Neural progenitor cell (in vitro differentiated cells): Measurements from ENCODE around the gene ZXDC. TPM values are rescaled to one million over a fixed set of nuclear protein-coding genes. Genes with fewer than 3 reads are reported as not detected.
A peak's percentile ranks its signal among the peaks of the same experiment; 100 is the strongest.

Source experiments
- DNase-seq: peaks from one replicate; pipeline ENCODE4 v3.0.0-alpha.2; 2016; ENCODE audit warnings: low spot score
- H2AFZ ChIP-seq: fragments of 200-600 bp; sonication (generic); replicated peaks from 2 replicates; pipeline ENCODE4 v1.6.1; 2016; ENCODE audit warnings: antibody characterized with exemption
- H3F3A ChIP-seq: fragments of 200-600 bp; sonication (generic); 2 replicates; pipeline ENCODE4 v1.6.1; 2016; ENCODE audit warnings: antibody characterized with exemption, low read depth
- H3K27ac ChIP-seq: fragments of 200-600 bp; sonication (generic); 2 replicates; pipeline ENCODE4 v1.5.1; 2016; ENCODE audit warnings: mild to moderate bottlenecking
- H3K27me3 ChIP-seq: fragments of 200-600 bp; sonication (generic); 2 replicates; pipeline ENCODE4 v1.6.1; 2016; ENCODE audit warnings: mild to moderate bottlenecking, moderate library complexity
- H3K36me3 ChIP-seq: fragments of 200-600 bp; sonication (generic); 2 replicates; pipeline ENCODE4 v1.5.1; 2016
- H3K4me1 ChIP-seq: fragments of 200-600 bp; sonication (generic); 2 replicates; pipeline ENCODE4 v1.6.1; 2016; ENCODE audit warnings: mixed run types
- H3K4me2 ChIP-seq: fragments of 200-600 bp; sonication (generic); 2 replicates; pipeline ENCODE4 v1.6.1; 2016
- H3K4me3 ChIP-seq: fragments of 200-600 bp; sonication (generic); 2 replicates; pipeline ENCODE4 v1.5.1; 2016
- H3K79me2 ChIP-seq: fragments of 200-600 bp; sonication (generic); 2 replicates; pipeline ENCODE4 v1.6.1; 2016; ENCODE audit warnings: low read depth
- H3K9ac ChIP-seq: fragments of 200-600 bp; sonication (generic); 2 replicates; pipeline ENCODE4 v1.6.1; 2016
- H3K9me3 ChIP-seq: fragments of 200-600 bp; sonication (generic); 2 replicates; pipeline ENCODE4 v1.5.1; 2016; ENCODE audit warnings: low read depth
- H4K20me1 ChIP-seq: fragments of 200-600 bp; sonication (generic); 2 replicates; pipeline ENCODE4 v1.6.1; 2016; ENCODE audit warnings: low read depth
- H3K27ac Mint-ChIP-seq: 3 replicates; pipeline ENCODE4 v1.8.0; 2021; ENCODE audit warnings: mixed read lengths
- H3K27me3 Mint-ChIP-seq: 2 replicates; pipeline ENCODE4 v1.8.0; 2022; ENCODE audit warnings: low read depth, mild to moderate bottlenecking, inconsistent platforms, moderate library complexity, mixed read lengths; ENCODE audit not compliant: insufficient read depth
- H3K36me3 Mint-ChIP-seq: 3 replicates; pipeline ENCODE4 v1.8.0; 2021; ENCODE audit warnings: mixed read lengths
- H3K4me1 Mint-ChIP-seq: 3 replicates; pipeline ENCODE4 v1.8.0; 2021; ENCODE audit warnings: mixed read lengths
- H3K4me3 Mint-ChIP-seq: 3 replicates; pipeline ENCODE4 v1.8.0; 2021; ENCODE audit warnings: mild to moderate bottlenecking, moderate library complexity, mixed read lengths
- H3K9me3 Mint-ChIP-seq: 3 replicates; pipeline ENCODE4 v1.8.0; 2020; ENCODE audit warnings: mixed read lengths
- CTCF ChIP-seq: fragments of 200-600 bp; sonication (generic); IDR thresholded peaks from 2 replicates; pipeline ENCODE4 v1.5.1; 2017; ENCODE audit warnings: antibody characterized with exemption, mild to moderate bottlenecking
- EZH2 ChIP-seq: fragments of 200-600 bp; sonication (generic); IDR thresholded peaks from 2 replicates; pipeline ENCODE4 v1.6.1; 2017; ENCODE audit warnings: antibody characterized with exemption, mild to moderate bottlenecking, moderate library complexity
- EZH2phosphoT487 ChIP-seq: fragments of 200-600 bp; sonication (generic); IDR thresholded peaks from 2 replicates; pipeline ENCODE4 v1.6.1; 2017; ENCODE audit warnings: antibody characterized with exemption
- total RNA-seq: library from RNA; depleted of rRNA; stranded (reverse); fragments of >200 nt; gene quantifications from 2 replicates; pipeline ENCODE4 v1.2.3, GENCODE V29; 2015; ENCODE audit warnings: low replicate concordance

Gene ZXDC
- total RNA-seq, 1 donor from 2014 or later = 12.4 TPM

GRCh38 chr3:126479642-126480041 lies 4.0 kb upstream of the ZXDC start:
- Histone ChIP-seq H3F3A (peaks cover 10% of the 10 kb centered on the region), H3K27ac (no peak overlapping the region), H3K9ac (no peak overlapping the region), H3K4me3 (no peak overlapping the region), H2AFZ (no peak overlapping the region), H3K79me2 (peaks cover 4% of the 10 kb centered on the region), H4K20me1 (peaks cover 5% of the 10 kb centered on the region), H3K9me3 (no peaks in the 10 kb centered on the region), H3K36me3 (no peaks in the 10 kb centered on the region), H3K4me2 (no peak overlapping the region), H3K27me3 (peaks cover 5% of the 10 kb centered on the region), H3K4me1 (no peaks in the 10 kb centered on the region)
- no peaks in the 10 kb centered on the region for H3K36me3 Mint-ChIP-seq
- TF ChIP-seq EZH2phosphoT487 = no peak
- no peak for TF ChIP-seq EZH2
- TF ChIP-seq CTCF = no peak
- H3K4me3 Mint-ChIP-seq = no peak overlapping the region
- no peaks in the 10 kb centered on the region for H3K9me3 Mint-ChIP-seq
- peaks cover 18% of the 10 kb centered on the region for H3K4me1 Mint-ChIP-seq
- H3K27ac Mint-ChIP-seq = no peak overlapping the region
- no peak for DNase-seq
- peaks cover 9% of the 10 kb centered on the region for H3K27me3 Mint-ChIP-seq

DNA sequence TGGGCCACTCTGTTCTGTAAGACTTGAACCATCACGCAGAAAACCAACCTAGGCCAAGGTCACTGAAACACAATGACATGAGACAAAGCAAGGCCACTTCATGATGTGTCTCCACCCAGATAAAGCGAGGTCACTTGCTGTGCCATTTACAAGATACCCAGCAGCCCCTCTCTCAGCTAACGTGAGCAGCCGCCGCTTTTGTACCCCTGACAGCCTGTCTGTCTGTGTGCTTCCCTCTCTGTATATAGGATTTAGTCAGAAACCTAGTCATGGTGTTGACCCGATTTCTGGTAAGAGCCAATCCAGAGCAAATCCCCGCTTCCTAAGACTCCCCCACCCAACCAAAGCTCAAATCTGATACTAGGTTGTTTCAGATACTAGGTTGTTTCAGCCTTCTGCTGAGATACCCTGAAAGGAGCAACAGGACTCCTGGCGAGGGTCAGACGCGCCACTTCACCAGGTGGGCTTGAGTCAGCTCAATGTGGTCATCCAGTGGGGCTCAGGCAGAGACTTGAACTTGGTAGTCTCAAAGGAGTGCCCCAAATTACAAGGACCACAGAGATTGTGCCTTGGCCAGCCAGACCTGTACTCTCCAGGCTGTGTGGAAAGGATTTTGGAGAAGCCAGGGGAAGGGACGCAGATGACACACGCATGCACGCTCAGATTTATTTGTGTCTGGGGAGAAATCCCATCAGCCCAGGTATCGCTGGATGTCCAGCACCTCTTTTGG lies 3.1 kb upstream of the ZXDC start:
- Histone ChIP-seq H3K9ac (no peak overlapping the region), H4K20me1 (peaks cover 14% of the 10 kb centered on the region), H3K79me2 (peaks cover 13% of the 10 kb centered on the region), H3K4me3 (no peak overlapping the region), H3K4me2 (no peak overlapping the region), H3F3A (peaks cover 10% of the 10 kb centered on the region), H3K36me3 (no peaks in the 10 kb centered on the region), H3K9me3 (no peaks in the 10 kb centered on the region), H3K27me3 (peaks cover 5% of the 10 kb centered on the region), H2AFZ (no peak overlapping the region), H3K27ac (no peak overlapping the region), H3K4me1 (peaks cover 4% of the 10 kb centered on the region)
- no peak for DNase-seq
- peaks cover 7% of the 10 kb centered on the region for H3K27me3 Mint-ChIP-seq
- TF ChIP-seq EZH2 (no peak), EZH2phosphoT487 (no peak), CTCF (no peak)
- H3K9me3 Mint-ChIP-seq = no peaks in the 10 kb centered on the region
- no peaks in the 10 kb centered on the region for H3K36me3 Mint-ChIP-seq
- no peak overlapping the region for H3K27ac Mint-ChIP-seq
- H3K4me3 Mint-ChIP-seq = no peak overlapping the region
- H3K4me1 Mint-ChIP-seq = peaks cover 18% of the 10 kb centered on the region

GRCh38 chr3:126477061-126477380 lies 1.3 kb upstream of the ZXDC start:
- Histone ChIP-seq H4K20me1 (peaks cover 31% of the 10 kb centered on the region), H3K9me3 (no peaks in the 10 kb centered on the region), H3K27ac (no peak overlapping the region), H3K4me3 (no peak overlapping the region), H3K4me1 (peaks cover 22% of the 10 kb centered on the region), H2AFZ (no peak overlapping the region), H3K36me3 (no peaks in the 10 kb centered on the region), H3F3A (peaks cover 10% of the 10 kb centered on the region), H3K79me2 (peaks cover 30% of the 10 kb centered on the region), H3K4me2 (no peak overlapping the region), H3K27me3 (peaks cover 5% of the 10 kb centered on the region), H3K9ac (no peak overlapping the region)
- Mint-ChIP-seq H3K9me3 (no peaks in the 10 kb centered on the region), H3K36me3 (peaks cover 2% of the 10 kb centered on the region), H3K4me3 (peak overlapping the region; percentile 70), H3K27me3 (peaks cover 4% of the 10 kb centered on the region), H3K27ac (no peak overlapping the region), H3K4me1 (peaks cover 35% of the 10 kb centered on the region)
- peak; percentile 25 for DNase-seq
- TF ChIP-seq CTCF (no peak), EZH2phosphoT487 (no peak), EZH2 (no peak)
